Upper lobe of left lung (tissue), 4 donors: ENCODE data around the gene BSPRY.

Experiments
- EP300 ChIP-seq, 4 donors: sonication (generic); formaldehyde crosslinking; IDR thresholded peaks; one replicate each; pipeline ENCODE4 v1.5.1; 2017; ENCODE audit warnings: antibody characterized with exemption in 4 of 4, control low read depth in 2 of 4
- POLR2AphosphoS5 ChIP-seq, 2 donors: sonication (generic); formaldehyde crosslinking; IDR thresholded peaks; one replicate each; pipeline ENCODE4 v1.5.1; 2017; ENCODE audit warnings: antibody characterized with exemption in 2 of 2
- TF ChIP-seq, protein P1 (sequence below), 6 experiments: fragments of 450-650 bp in 4 of 6; fragments of 200-600 bp in 2 of 6; sonication (generic) in 2 of 6; IDR thresholded peaks; one replicate each; pipeline ENCODE4 v1.5.1; 2016 to 2019; ENCODE audit warnings: antibody characterized with exemption in 6 of 6

DNA sequence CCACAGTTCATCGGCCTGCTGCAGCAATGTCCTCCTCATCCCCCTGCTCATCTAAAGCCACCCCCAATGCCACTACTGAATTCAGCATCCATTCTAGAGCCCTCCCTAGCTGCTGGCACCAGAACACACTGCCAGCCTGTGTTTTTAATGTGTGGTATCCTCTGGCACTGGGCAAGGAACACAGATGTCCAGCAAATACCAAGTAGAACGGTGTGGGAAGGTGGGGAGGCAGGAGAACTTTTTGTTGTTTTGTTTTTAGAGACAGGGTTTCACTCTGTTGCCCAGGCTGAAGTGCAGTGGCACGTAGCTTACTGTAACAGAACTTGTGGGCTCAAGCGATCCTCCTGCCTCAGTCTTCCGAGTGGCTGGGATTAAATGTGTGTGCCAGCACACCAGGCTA, 22.7 kb downstream of the BSPRY start:
- TF ChIP-seq, protein P1, sequence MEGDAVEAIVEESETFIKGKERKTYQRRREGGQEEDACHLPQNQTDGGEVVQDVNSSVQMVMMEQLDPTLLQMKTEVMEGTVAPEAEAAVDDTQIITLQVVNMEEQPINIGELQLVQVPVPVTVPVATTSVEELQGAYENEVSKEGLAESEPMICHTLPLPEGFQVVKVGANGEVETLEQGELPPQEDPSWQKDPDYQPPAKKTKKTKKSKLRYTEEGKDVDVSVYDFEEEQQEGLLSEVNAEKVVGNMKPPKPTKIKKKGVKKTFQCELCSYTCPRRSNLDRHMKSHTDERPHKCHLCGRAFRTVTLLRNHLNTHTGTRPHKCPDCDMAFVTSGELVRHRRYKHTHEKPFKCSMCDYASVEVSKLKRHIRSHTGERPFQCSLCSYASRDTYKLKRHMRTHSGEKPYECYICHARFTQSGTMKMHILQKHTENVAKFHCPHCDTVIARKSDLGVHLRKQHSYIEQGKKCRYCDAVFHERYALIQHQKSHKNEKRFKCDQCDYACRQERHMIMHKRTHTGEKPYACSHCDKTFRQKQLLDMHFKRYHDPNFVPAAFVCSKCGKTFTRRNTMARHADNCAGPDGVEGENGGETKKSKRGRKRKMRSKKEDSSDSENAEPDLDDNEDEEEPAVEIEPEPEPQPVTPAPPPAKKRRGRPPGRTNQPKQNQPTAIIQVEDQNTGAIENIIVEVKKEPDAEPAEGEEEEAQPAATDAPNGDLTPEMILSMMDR (IDR thresholded peaks at IDR 0.05), result no peak
- no peak for TF ChIP-seq EP300 (IDR thresholded peaks at IDR 0.05)
- no peak for TF ChIP-seq POLR2AphosphoS5 (IDR thresholded peaks at IDR 0.05)
